Peyer's patch (tissue), 4 donors: ENCODE data around the gene SORBS2. TPM values are rescaled to one million over a fixed set of nuclear protein-coding genes. Genes with fewer than 3 reads are reported as not detected.

Experiments used
- DNase-seq, 3 donors: peaks; one replicate each; pipeline ENCODE4 v3.0.0-alpha.2; 2017 to 2019
- H3K27ac ChIP-seq, 4 donors: fragments of 200-600 bp; sonication (generic); one replicate each; pipeline ENCODE4 v1.5.1; 2016 to 2019
- H3K27me3 ChIP-seq, 2 donors: fragments of 200-600 bp; sonication (generic); one replicate each; pipeline ENCODE4 v1.5.1; 2019
- H3K36me3 ChIP-seq, 3 donors: fragments of 200-600 bp; sonication (generic); one replicate each; pipeline ENCODE4 v1.5.1; 2016 to 2019
- H3K4me1 ChIP-seq, 4 donors: fragments of 200-600 bp; sonication (generic); one replicate each; pipeline ENCODE4 v1.5.1; 2016 to 2019
- H3K4me3 ChIP-seq, 4 donors: fragments of 200-600 bp; sonication (generic); 1 replicate in 3 of 4; 2 replicates in 1 of 4; pipeline ENCODE4 v1.5.1; 2016 to 2019; ENCODE audit warnings: mild to moderate bottlenecking in 1 of 4
- H3K9me3 ChIP-seq, 4 donors: fragments of 200-600 bp; sonication (generic); one replicate each; pipeline ENCODE4 v1.5.1; 2016 to 2019; ENCODE audit warnings: mild to moderate bottlenecking in 1 of 4
- POLR2A ChIP-seq, 2 donors: fragments of 450-650 bp; IDR thresholded peaks; one replicate each; pipeline ENCODE4 v1.5.1; 2017; ENCODE audit warnings: antibody characterized with exemption in 2 of 2, mild to moderate bottlenecking in 2 of 2, moderate library complexity in 2 of 2
- total RNA-seq, 4 donors: library from RNA; depleted of rRNA; stranded (reverse); fragments of >200 nt; gene quantifications; one replicate each; pipeline ENCODE4 v1.1.0, GENCODE V29; 2016
- TF ChIP-seq, protein P1 (sequence below), 6 experiments: fragments of 450-650 bp in 4 of 6; fragments of 200-600 bp in 2 of 6; sonication (generic) in 1 of 6; IDR thresholded peaks; one replicate each; pipeline ENCODE4 v1.5.1; 2017 to 2019; ENCODE audit warnings: antibody characterized with exemption in 6 of 6, mild to moderate bottlenecking in 3 of 6, moderate library complexity in 1 of 6

Gene SORBS2
- total RNA-seq, 4 donors from 2014 or later, result 15.8 to 61.9 (median 53.0) TPM

DNA sequence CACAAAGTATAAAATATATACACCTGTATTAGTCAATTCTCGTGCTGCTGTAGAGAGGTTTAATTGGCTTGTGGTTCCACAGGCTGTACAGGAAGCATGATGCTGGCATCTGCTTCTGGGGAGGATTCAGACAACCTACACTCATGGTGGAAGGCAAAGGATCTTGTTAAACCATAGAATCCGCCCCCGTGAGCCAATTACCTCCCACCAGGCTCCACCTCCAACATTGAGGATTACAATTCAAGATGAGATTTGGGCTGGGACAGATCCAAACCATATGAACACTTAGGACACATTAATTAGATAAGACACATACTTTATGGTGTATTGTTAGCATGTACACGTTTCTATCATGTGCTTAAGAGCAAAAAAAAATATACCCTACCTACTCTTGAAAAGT lies 22.1 kb upstream of the SORBS2 start:
- H3K36me3 ChIP-seq, result no peaks in the 10 kb centered on the region
- no peaks in the 10 kb centered on the region for H3K9me3 ChIP-seq
- TF ChIP-seq, protein P1, sequence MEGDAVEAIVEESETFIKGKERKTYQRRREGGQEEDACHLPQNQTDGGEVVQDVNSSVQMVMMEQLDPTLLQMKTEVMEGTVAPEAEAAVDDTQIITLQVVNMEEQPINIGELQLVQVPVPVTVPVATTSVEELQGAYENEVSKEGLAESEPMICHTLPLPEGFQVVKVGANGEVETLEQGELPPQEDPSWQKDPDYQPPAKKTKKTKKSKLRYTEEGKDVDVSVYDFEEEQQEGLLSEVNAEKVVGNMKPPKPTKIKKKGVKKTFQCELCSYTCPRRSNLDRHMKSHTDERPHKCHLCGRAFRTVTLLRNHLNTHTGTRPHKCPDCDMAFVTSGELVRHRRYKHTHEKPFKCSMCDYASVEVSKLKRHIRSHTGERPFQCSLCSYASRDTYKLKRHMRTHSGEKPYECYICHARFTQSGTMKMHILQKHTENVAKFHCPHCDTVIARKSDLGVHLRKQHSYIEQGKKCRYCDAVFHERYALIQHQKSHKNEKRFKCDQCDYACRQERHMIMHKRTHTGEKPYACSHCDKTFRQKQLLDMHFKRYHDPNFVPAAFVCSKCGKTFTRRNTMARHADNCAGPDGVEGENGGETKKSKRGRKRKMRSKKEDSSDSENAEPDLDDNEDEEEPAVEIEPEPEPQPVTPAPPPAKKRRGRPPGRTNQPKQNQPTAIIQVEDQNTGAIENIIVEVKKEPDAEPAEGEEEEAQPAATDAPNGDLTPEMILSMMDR (IDR thresholded peaks at IDR 0.05), result no peak
- no peak for TF ChIP-seq POLR2A (IDR thresholded peaks at IDR 0.05)
- H3K4me3 ChIP-seq, result no peak overlapping the region
- no peak overlapping the region for H3K27ac ChIP-seq
- DNase-seq, result no peak
- H3K4me1 ChIP-seq, result peaks cover 0 to 6% (median 0%) of the 10 kb centered on the region in 4 donors
- no peaks in the 10 kb centered on the region for H3K27me3 ChIP-seq

GRCh38 chr4:185833055-185833598 lies 21.1 kb upstream of the SORBS2 start:
- Histone ChIP-seq H3K4me3 (no peak overlapping the region), H3K36me3 (no peaks in the 10 kb centered on the region), H3K27me3 (no peaks in the 10 kb centered on the region), H3K27ac (no peak overlapping the region), H3K9me3 (no peaks in the 10 kb centered on the region), H3K4me1 (peaks cover 0 to 1% (median 0%) of the 10 kb centered on the region in 4 donors)
- no peak for DNase-seq
- TF ChIP-seq, protein P1 (IDR thresholded peaks at IDR 0.05), result no peak

DNA sequence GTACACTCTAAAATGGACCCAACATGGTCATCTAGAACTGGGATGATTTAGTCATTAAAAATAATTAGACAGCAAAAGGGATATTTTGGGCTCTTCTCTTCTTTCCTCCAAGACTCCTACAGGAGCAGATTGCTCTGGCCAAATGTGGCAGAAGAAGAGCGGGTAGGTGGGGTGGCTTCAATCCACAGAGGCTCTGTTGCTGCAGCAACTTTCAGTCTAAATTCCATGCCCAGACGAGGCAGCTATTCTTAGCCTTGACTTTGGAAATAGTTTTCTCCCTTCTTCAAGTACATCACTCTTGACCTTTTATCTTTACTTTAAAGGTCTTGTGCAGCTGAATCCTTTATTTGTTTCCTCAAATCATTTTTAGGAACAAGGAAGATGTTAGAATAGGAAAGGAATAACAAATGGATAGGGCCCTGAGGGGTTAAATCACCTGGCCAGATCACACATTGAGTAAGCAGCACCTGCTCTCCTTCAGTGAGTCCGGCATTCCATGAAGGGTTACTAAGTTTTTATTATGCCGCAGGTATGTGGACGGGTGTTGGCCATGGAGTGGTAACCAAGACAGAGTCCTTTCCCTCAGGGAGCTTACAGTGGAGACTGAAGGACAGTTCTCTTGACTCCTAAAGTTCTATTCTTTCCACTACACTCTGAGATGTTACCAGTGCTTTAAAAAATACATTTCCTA lies 19.3 kb upstream of the SORBS2 start:
- TF ChIP-seq, protein P1 (IDR thresholded peaks at IDR 0.05), result no peak
- TF ChIP-seq POLR2A (IDR thresholded peaks at IDR 0.05), result no peak
- Histone ChIP-seq H3K36me3 (no peaks in the 10 kb centered on the region), H3K27me3 (no peaks in the 10 kb centered on the region), H3K9me3 (no peaks in the 10 kb centered on the region), H3K4me1 (no peaks in the 10 kb centered on the region), H3K27ac (no peak overlapping the region), H3K4me3 (no peak overlapping the region)
- no peak for DNase-seq

DNA sequence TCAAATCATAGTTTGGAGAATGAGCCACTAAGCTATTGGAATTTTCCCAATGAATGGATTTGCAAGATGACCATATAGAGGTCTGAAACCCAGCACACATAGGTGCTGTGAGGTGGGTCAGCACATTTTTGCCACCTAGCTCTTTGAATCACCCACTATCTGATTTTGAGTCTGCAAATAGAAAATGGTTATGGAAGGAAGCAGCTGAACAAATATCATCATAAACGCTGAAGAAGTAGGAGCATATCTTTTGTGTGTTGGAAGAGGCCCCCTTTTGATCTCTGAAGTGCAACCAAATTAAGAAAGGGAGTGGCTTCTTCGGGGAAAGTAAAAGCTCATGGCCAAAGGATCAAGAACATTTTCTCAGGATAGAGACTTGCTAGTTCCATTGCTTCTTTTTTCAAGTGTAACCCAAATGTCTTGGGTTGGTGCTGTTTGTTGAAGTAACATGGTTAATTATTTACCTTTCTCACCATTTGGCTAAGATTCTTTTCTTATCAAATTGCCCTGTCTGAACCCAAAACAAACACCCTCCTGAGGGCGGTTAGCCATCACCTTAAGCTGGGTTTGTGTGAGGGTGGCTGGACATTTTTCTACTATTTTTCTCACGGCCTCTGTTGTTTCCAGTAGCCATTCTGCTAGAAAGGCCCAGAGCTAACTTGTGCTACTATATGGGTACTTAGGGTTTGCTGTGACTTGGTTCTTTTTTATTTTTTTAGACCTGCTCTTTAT lies 18.4 kb upstream of the SORBS2 start:
- Histone ChIP-seq H3K9me3 (no peaks in the 10 kb centered on the region), H3K27me3 (no peaks in the 10 kb centered on the region), H3K4me1 (no peaks in the 10 kb centered on the region), H3K36me3 (no peaks in the 10 kb centered on the region), H3K27ac (no peak overlapping the region), H3K4me3 (no peak overlapping the region)
- DNase-seq, result no peak
- TF ChIP-seq, protein P1 (IDR thresholded peaks at IDR 0.05), result no peak
- no peak for TF ChIP-seq POLR2A (IDR thresholded peaks at IDR 0.05)

- no peak overlapping the region for H3K27ac ChIP-seq
- TF ChIP-seq, protein P1 (IDR thresholded peaks at IDR 0.05), result no peak
- TF ChIP-seq POLR2A (IDR thresholded peaks at IDR 0.05), result no peak
Observed at GRCh38 chr4:185826381-185826780, 14.4 kb upstream of the SORBS2 start.

More at GRCh38 chr4:185826381-185826780, 14.4 kb upstream of the SORBS2 start:
- no peaks in the 10 kb centered on the region for H3K36me3 ChIP-seq
- no peak overlapping the region for H3K4me3 ChIP-seq
- no peaks in the 10 kb centered on the region for H3K9me3 ChIP-seq
- H3K4me1 ChIP-seq, result no peaks in the 10 kb centered on the region
- DNase-seq, result no peak
- no peaks in the 10 kb centered on the region for H3K27me3 ChIP-seq
